ENCODE data around the gene STK36.

DNA sequence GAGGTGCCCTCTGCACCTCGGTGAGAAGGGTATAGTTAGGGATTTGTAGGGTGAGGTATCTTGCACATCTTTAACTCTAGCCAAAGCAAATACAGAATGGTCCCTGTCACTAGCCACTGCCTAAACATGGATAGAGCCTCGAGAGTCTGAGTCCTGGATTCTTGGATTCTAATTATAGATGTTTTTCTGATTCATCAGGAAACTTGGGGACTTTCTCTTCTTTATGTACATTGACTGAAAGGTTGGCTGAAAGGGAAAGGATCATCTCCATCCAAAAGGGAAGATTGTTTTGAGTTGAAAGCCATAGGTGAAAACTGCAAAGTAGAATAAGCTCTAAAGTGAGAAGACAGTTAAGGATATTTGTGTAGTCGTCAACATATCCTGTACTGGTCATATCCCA lies 8.2 kb downstream of the STK36 start:
- TF ChIP-seq, protein P1, sequence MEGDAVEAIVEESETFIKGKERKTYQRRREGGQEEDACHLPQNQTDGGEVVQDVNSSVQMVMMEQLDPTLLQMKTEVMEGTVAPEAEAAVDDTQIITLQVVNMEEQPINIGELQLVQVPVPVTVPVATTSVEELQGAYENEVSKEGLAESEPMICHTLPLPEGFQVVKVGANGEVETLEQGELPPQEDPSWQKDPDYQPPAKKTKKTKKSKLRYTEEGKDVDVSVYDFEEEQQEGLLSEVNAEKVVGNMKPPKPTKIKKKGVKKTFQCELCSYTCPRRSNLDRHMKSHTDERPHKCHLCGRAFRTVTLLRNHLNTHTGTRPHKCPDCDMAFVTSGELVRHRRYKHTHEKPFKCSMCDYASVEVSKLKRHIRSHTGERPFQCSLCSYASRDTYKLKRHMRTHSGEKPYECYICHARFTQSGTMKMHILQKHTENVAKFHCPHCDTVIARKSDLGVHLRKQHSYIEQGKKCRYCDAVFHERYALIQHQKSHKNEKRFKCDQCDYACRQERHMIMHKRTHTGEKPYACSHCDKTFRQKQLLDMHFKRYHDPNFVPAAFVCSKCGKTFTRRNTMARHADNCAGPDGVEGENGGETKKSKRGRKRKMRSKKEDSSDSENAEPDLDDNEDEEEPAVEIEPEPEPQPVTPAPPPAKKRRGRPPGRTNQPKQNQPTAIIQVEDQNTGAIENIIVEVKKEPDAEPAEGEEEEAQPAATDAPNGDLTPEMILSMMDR (IDR thresholded peaks at IDR 0.05), result no peak
- no peak for TF ChIP-seq POLR2A (IDR thresholded peaks at IDR 0.05)

Data from gastroesophageal sphincter (tissue), 3 donors.